ENCODE data around the gene UBXN7. TPM values are rescaled to one million over a fixed set of nuclear protein-coding genes. Genes with fewer than 3 reads are reported as not detected.
"Not testable (repeated sequence)": the region's sequence is repeated elsewhere in the genome, so short reads cannot be mapped to it uniquely, and the experiment has no call there.

The UBXN7 gene
- total and polyA plus RNA-seq, 9 donors, result 12.8 to 22.0 (median 16.4) TPM

- Histone ChIP-seq H3K36me3 (ENCODE audit: control insufficient read depth, insufficient read depth, low read length) (peaks cover 44% of the 10 kb centered on the region), H3K4me1 (ENCODE audit: control insufficient read depth, insufficient read depth, low read length) (no peaks in the 10 kb centered on the region), H3K9me3 (replicated peaks; ENCODE audit: control insufficient read depth, low read depth, low read length) (no peaks in the 10 kb centered on the region), H3K4me3 (ENCODE audit: low read length) (no peak overlapping the region), H3K27ac (ENCODE audit: low read length) (no peak overlapping the region), H3K27me3 (ENCODE audit: control insufficient read depth, insufficient read depth, low read length) (no peaks in the 10 kb centered on the region)
- no CpG with 5 or more reads among the region's 4 CpGs for WGBS (ENCODE audit: insufficient coverage)
- DNase-seq, result no peak
Observed at GRCh38 chr3:196365736-196366135, 66.5 kb downstream of the UBXN7 start.

GRCh38 chr3:196360586-196360985, 71.6 kb downstream of the UBXN7 start:
- no peaks in the 10 kb centered on the region for H3K27me3 ChIP-seq (ENCODE audit: control insufficient read depth, insufficient read depth, low read length)
- H3K4me1 ChIP-seq (ENCODE audit: control insufficient read depth, insufficient read depth, low read length), result no peaks in the 10 kb centered on the region
- DNase-seq, result no peak
- 100% methylated on average over 2 of the region's 7 CpGs for WGBS (ENCODE audit: insufficient coverage)
- no peaks in the 10 kb centered on the region for H3K9me3 ChIP-seq (replicated peaks; ENCODE audit: control insufficient read depth, low read depth, low read length)
- H3K27ac ChIP-seq (ENCODE audit: low read length), result no peak overlapping the region
- peaks cover 63% of the 10 kb centered on the region for H3K36me3 ChIP-seq (ENCODE audit: control insufficient read depth, insufficient read depth, low read length)
- no peak overlapping the region for H3K4me3 ChIP-seq (ENCODE audit: low read length)

- not testable (repeated sequence) for H3K4me3 ChIP-seq (ENCODE audit: low read length); H3K27me3 ChIP-seq (ENCODE audit: control insufficient read depth, insufficient read depth, low read length); H3K27ac ChIP-seq (ENCODE audit: low read length); H3K4me1 ChIP-seq (ENCODE audit: control insufficient read depth, insufficient read depth, low read length); H3K9me3 ChIP-seq (replicated peaks; ENCODE audit: control insufficient read depth, low read depth, low read length); DNase-seq
- WGBS (ENCODE audit: insufficient coverage), result 100% methylated on average over 1 of the region's 4 CpGs
- peaks cover 72% of the 10 kb centered on the region for H3K36me3 ChIP-seq (ENCODE audit: control insufficient read depth, insufficient read depth, low read length)
Observed at GRCh38 chr3:196358540-196358939, 73.7 kb downstream of the UBXN7 start.

GRCh38 chr3:196357905-196358304, 74.3 kb downstream of the UBXN7 start:
- no peaks in the 10 kb centered on the region for H3K27me3 ChIP-seq (ENCODE audit: control insufficient read depth, insufficient read depth, low read length)
- peaks cover 72% of the 10 kb centered on the region for H3K36me3 ChIP-seq (ENCODE audit: control insufficient read depth, insufficient read depth, low read length)
- WGBS (ENCODE audit: insufficient coverage), result 100% methylated on average over 3 of the region's 7 CpGs
- H3K4me1 ChIP-seq (ENCODE audit: control insufficient read depth, insufficient read depth, low read length), result no peaks in the 10 kb centered on the region
- H3K4me3 ChIP-seq (ENCODE audit: low read length), result no peak overlapping the region
- no peak for DNase-seq
- H3K27ac ChIP-seq (ENCODE audit: low read length), result no peak overlapping the region
- H3K9me3 ChIP-seq (replicated peaks; ENCODE audit: control insufficient read depth, low read depth, low read length), result no peaks in the 10 kb centered on the region

- Histone ChIP-seq H3K4me3 (ENCODE audit: low read length) (no peak overlapping the region), H3K27me3 (ENCODE audit: control insufficient read depth, insufficient read depth, low read length) (no peaks in the 10 kb centered on the region), H3K9me3 (replicated peaks; ENCODE audit: control insufficient read depth, low read depth, low read length) (no peaks in the 10 kb centered on the region), H3K36me3 (ENCODE audit: control insufficient read depth, insufficient read depth, low read length) (peaks cover 62% of the 10 kb centered on the region), H3K27ac (ENCODE audit: low read length) (no peak overlapping the region), H3K4me1 (ENCODE audit: control insufficient read depth, insufficient read depth, low read length) (no peaks in the 10 kb centered on the region)
- WGBS (ENCODE audit: insufficient coverage), result no CpG with 5 or more reads among the region's 4 CpGs
- no peak for DNase-seq
Observed at GRCh38 chr3:196356556-196356955, 75.7 kb downstream of the UBXN7 start.

GRCh38 chr3:196355668-196356067, 76.6 kb downstream of the UBXN7 start:
- WGBS (ENCODE audit: insufficient coverage), result no CpG with 5 or more reads among the region's 1 CpG
- Histone ChIP-seq H3K4me3 (ENCODE audit: low read length) (no peak overlapping the region), H3K9me3 (replicated peaks; ENCODE audit: control insufficient read depth, low read depth, low read length) (no peaks in the 10 kb centered on the region), H3K27me3 (ENCODE audit: control insufficient read depth, insufficient read depth, low read length) (no peaks in the 10 kb centered on the region), H3K27ac (ENCODE audit: low read length) (no peak overlapping the region), H3K4me1 (ENCODE audit: control insufficient read depth, insufficient read depth, low read length) (no peaks in the 10 kb centered on the region), H3K36me3 (ENCODE audit: control insufficient read depth, insufficient read depth, low read length) (peaks cover 56% of the 10 kb centered on the region)
- no peak for DNase-seq

GRCh38 chr3:196354132-196354531, 78.1 kb downstream of the UBXN7 start:
- H3K27ac ChIP-seq (ENCODE audit: low read length), result no peak overlapping the region
- H3K4me3 ChIP-seq (ENCODE audit: low read length), result no peak overlapping the region
- no peak for DNase-seq
- no peaks in the 10 kb centered on the region for H3K27me3 ChIP-seq (ENCODE audit: control insufficient read depth, insufficient read depth, low read length)
- H3K36me3 ChIP-seq (ENCODE audit: control insufficient read depth, insufficient read depth, low read length), result peaks cover 46% of the 10 kb centered on the region
- WGBS (ENCODE audit: insufficient coverage), result no CpG with 5 or more reads among the region's 6 CpGs
- H3K9me3 ChIP-seq (replicated peaks; ENCODE audit: control insufficient read depth, low read depth, low read length), result no peaks in the 10 kb centered on the region
- H3K4me1 ChIP-seq (ENCODE audit: control insufficient read depth, insufficient read depth, low read length), result no peaks in the 10 kb centered on the region

- Histone ChIP-seq H3K27me3 (ENCODE audit: control insufficient read depth, insufficient read depth, low read length) (no peaks in the 10 kb centered on the region), H3K4me1 (ENCODE audit: control insufficient read depth, insufficient read depth, low read length) (no peaks in the 10 kb centered on the region), H3K36me3 (ENCODE audit: control insufficient read depth, insufficient read depth, low read length) (peaks cover 32% of the 10 kb centered on the region), H3K27ac (ENCODE audit: low read length) (no peak overlapping the region), H3K9me3 (replicated peaks; ENCODE audit: control insufficient read depth, low read depth, low read length) (no peaks in the 10 kb centered on the region), H3K4me3 (ENCODE audit: low read length) (no peak overlapping the region)
- 96% methylated on average over 3 of the region's 6 CpGs for WGBS (ENCODE audit: insufficient coverage)
- DNase-seq, result no peak
Observed at GRCh38 chr3:196351541-196351940, 80.7 kb downstream of the UBXN7 start.

- Histone ChIP-seq H3K4me1 (ENCODE audit: control insufficient read depth, insufficient read depth, low read length) (no peaks in the 10 kb centered on the region), H3K4me3 (ENCODE audit: low read length) (no peak overlapping the region), H3K27ac (ENCODE audit: low read length) (no peak overlapping the region), H3K9me3 (replicated peaks; ENCODE audit: control insufficient read depth, low read depth, low read length) (no peaks in the 10 kb centered on the region), H3K36me3 (ENCODE audit: control insufficient read depth, insufficient read depth, low read length) (peaks cover 17% of the 10 kb centered on the region), H3K27me3 (ENCODE audit: control insufficient read depth, insufficient read depth, low read length) (no peaks in the 10 kb centered on the region)
- no peak for DNase-seq
Observed at GRCh38 chr3:196350067-196350466, 82.2 kb downstream of the UBXN7 start.

- Histone ChIP-seq H3K4me3 (ENCODE audit: low read length) (no peak overlapping the region), H3K36me3 (ENCODE audit: control insufficient read depth, insufficient read depth, low read length) (peaks cover 12% of the 10 kb centered on the region), H3K9me3 (replicated peaks; ENCODE audit: control insufficient read depth, low read depth, low read length) (no peaks in the 10 kb centered on the region), H3K4me1 (ENCODE audit: control insufficient read depth, insufficient read depth, low read length) (no peaks in the 10 kb centered on the region), H3K27ac (ENCODE audit: low read length) (no peak overlapping the region), H3K27me3 (ENCODE audit: control insufficient read depth, insufficient read depth, low read length) (no peaks in the 10 kb centered on the region)
- no peak for DNase-seq
- 38% methylated on average over 1 of the region's 3 CpGs for WGBS (ENCODE audit: insufficient coverage)
Observed at GRCh38 chr3:196348698-196349097, 83.5 kb downstream of the UBXN7 start.

GRCh38 chr3:196344663-196345062, 87.6 kb downstream of the UBXN7 start:
- no peak overlapping the region for H3K27ac ChIP-seq (ENCODE audit: low read length)
- no peak overlapping the region for H3K4me3 ChIP-seq (ENCODE audit: low read length)
- WGBS (ENCODE audit: insufficient coverage), result 41% methylated on average over 3 of the region's 4 CpGs

More at GRCh38 chr3:196344663-196345062, 87.6 kb downstream of the UBXN7 start:
- Histone ChIP-seq H3K27me3 (ENCODE audit: control insufficient read depth, insufficient read depth, low read length) (no peaks in the 10 kb centered on the region), H3K36me3 (ENCODE audit: control insufficient read depth, insufficient read depth, low read length) (peaks cover 9% of the 10 kb centered on the region), H3K4me1 (ENCODE audit: control insufficient read depth, insufficient read depth, low read length) (no peaks in the 10 kb centered on the region), H3K9me3 (replicated peaks; ENCODE audit: control insufficient read depth, low read depth, low read length) (no peaks in the 10 kb centered on the region)
- no peak for DNase-seq
